AG08395 (cell line): ENCODE data around the gene PCBP4.

Source experiments
- DNase-seq: peaks from one replicate; pipeline ENCODE4 v3.0.0; 2012; ENCODE audit warnings: mixed read lengths, low spot score

The PCBP4 gene

GRCh38 chr3:51955175-51955892 lies 11.9 kb downstream of the PCBP4 start, which contains the start of gene GPR62:
Gene GPR62, plus strand, starts transcription at chr3:51955381. Its CDS starts 272 bp downstream, at chr3:51955653.
- DNase-seq: no peak

- no peak for DNase-seq
Measured at GRCh38 chr3:51954713-51955112, 12.5 kb downstream of the PCBP4 start.

GRCh38 chr3:51954105-51954504 lies 13.1 kb downstream of the PCBP4 start:
- DNase-seq: no peak

- peak; percentile 50 for DNase-seq
Measured at GRCh38 chr3:51953445-51953844, 13.8 kb downstream of the PCBP4 start.

- no peak for DNase-seq
Measured at GRCh38 chr3:51950899-51951298, 16.4 kb downstream of the PCBP4 start.

- no peak for DNase-seq
Measured at GRCh38 chr3:51949121-51949520, 18.1 kb downstream of the PCBP4 start.

- no peak for DNase-seq
Measured at GRCh38 chr3:51948016-51948580, 19.2 kb downstream of the PCBP4 start.

- no peak for DNase-seq
Measured at GRCh38 chr3:51947215-51947900, 19.9 kb downstream of the PCBP4 start.

- DNase-seq: no peak
Measured at GRCh38 chr3:51946796-51947195, 20.5 kb downstream of the PCBP4 start.

- no peak for DNase-seq
Measured at GRCh38 chr3:51945926-51946705, 21.1 kb downstream of the PCBP4 start.

- no peak for DNase-seq
Measured at GRCh38 chr3:51945031-51945840, 22.0 kb downstream of the PCBP4 start.

- no peak for DNase-seq
Measured at GRCh38 chr3:51944451-51945021, 22.7 kb downstream of the PCBP4 start.

- no peak for DNase-seq
Measured at GRCh38 chr3:51943451-51944391, 23.5 kb downstream of the PCBP4 start.

- peak; percentile 92 for DNase-seq
Measured at GRCh38 chr3:51942603-51943450, 24.4 kb downstream of the PCBP4 start.

- peak; percentile 100 for DNase-seq
Measured at GRCh38 chr3:51941798-51942602, 25.3 kb downstream of the PCBP4 start, which contains the start of the genes PARP3 and RRP9. Gene PARP3, plus strand, starts transcription at chr3:51942363. Its CDS starts 993 bp downstream, at chr3:51943356. Gene RRP9, minus strand, starts transcription at chr3:51941904. Its CDS starts 37 bp downstream, at chr3:51941867.

- no peak for DNase-seq
Measured at GRCh38 chr3:51941463-51941797, 25.8 kb downstream of the PCBP4 start.

- peak; percentile 29 for DNase-seq
Measured at GRCh38 chr3:51940648-51941462, 26.4 kb downstream of the PCBP4 start.
